Subcutaneous adipose tissue (tissue), 4 donors: ENCODE results near the gene ABR. TPM values are rescaled to one million over a fixed set of nuclear protein-coding genes. Genes with fewer than 3 reads are reported as not detected.

Source experiments
- CTCF ChIP-seq: fragments of 450-650 bp; IDR thresholded peaks from one replicate; pipeline ENCODE4 v1.5.1; 2016; ENCODE audit warnings: low read depth, mild to moderate bottlenecking, control low read depth, antibody characterized with exemption, moderate library complexity
- total RNA-seq, 4 donors: library from RNA; depleted of rRNA; stranded (reverse); fragments of >200 nt; gene quantifications; one replicate each; pipeline ENCODE4 v1.1.0, GENCODE V29; 2016

ABR gene
- total RNA-seq, 4 donors from 2014 or later: 53.8 to 82.8 (median 70.8) TPM

GRCh38 chr17:996554-997344, 183.0 kb downstream of the ABR start, which contains the start of gene TIMM22:
TIMM22 (plus strand) TSS chr17:997129; CDS start chr17:997143, 14 bp downstream.
- TF ChIP-seq CTCF: no peak

GRCh38 chr17:992933-993332, 186.8 kb downstream of the ABR start:
- no peak for TF ChIP-seq CTCF

- TF ChIP-seq CTCF: no peak
These were observed 191.2 kb downstream of the ABR start for GRCh38 chr17:988561-988960.

- TF ChIP-seq CTCF: no peak
These were observed 191.8 kb downstream of the ABR start for GRCh38 chr17:987931-988330.

GRCh38 chr17:986322-986929, 193.4 kb downstream of the ABR start:
- no peak for TF ChIP-seq CTCF

- TF ChIP-seq CTCF: no peak
These were observed 195.9 kb downstream of the ABR start for GRCh38 chr17:983921-984320.

- no peak for TF ChIP-seq CTCF
These were observed 198.5 kb downstream of the ABR start for GRCh38 chr17:981292-981658.
